ENCODE results near the gene ADSS1. TPM values are rescaled to one million over a fixed set of nuclear protein-coding genes. Genes with fewer than 3 reads are reported as not detected.
A peak's percentile ranks its signal among the peaks of the same experiment; 100 is the strongest.

The ADSS1 gene
- total and polyA plus RNA-seq, 10 donors: 2.7 to 11.7 (median 5.1) TPM

DNA sequence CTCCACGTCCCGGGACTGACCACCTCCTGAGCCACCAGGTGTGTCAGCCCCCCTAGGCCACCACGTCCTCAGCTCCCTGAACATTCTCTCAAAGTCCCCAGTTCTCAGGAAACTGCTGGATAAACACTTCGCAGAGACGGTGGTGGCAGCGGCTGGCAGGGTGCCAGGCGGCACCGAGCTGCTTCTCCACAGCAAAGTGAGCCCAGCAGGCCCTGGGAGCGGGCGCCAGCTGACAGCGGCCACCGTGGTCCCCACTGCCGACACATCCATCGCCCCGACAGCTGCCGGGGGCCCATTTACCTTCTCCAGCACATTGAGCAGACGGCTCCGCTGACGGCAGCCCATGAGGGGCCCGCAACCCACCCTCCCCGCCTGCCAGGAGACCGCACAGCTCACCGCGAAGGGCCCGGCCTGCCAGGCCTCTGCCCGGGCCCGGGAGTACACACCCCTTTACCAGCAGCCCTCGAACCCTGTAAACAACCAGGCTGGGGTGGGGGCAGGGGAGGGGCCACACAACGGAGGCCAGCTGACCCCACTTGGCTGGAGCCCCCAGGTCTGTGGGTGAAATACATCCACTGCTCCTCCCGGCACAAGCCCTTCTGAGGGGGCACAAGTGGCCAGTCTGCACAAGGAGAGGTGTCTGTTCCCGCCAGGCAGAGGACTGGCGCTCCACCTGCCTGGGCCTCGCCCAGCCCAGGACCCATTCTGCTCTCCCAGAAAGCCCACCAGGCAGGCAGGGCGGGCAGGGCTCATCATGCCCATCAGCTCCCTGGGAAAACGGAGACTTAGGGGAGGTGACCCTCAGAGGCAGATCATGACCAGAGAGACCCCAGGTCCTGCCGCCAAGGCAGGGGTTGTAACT lies 61.0 kb downstream of the ADSS1 start:
- peak in 2 of 3 donors; percentile 9 to 28 for TF ChIP-seq POLR2AphosphoS5 (IDR thresholded peaks at IDR 0.05)
- TF ChIP-seq, protein P1, sequence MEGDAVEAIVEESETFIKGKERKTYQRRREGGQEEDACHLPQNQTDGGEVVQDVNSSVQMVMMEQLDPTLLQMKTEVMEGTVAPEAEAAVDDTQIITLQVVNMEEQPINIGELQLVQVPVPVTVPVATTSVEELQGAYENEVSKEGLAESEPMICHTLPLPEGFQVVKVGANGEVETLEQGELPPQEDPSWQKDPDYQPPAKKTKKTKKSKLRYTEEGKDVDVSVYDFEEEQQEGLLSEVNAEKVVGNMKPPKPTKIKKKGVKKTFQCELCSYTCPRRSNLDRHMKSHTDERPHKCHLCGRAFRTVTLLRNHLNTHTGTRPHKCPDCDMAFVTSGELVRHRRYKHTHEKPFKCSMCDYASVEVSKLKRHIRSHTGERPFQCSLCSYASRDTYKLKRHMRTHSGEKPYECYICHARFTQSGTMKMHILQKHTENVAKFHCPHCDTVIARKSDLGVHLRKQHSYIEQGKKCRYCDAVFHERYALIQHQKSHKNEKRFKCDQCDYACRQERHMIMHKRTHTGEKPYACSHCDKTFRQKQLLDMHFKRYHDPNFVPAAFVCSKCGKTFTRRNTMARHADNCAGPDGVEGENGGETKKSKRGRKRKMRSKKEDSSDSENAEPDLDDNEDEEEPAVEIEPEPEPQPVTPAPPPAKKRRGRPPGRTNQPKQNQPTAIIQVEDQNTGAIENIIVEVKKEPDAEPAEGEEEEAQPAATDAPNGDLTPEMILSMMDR (IDR thresholded peaks at IDR 0.05 in 8 of 11, conservative IDR thresholded peaks at IDR 0.05 in 3 of 11): no peak
- intact Hi-C loops (cut with DNase I; ENCODE audit: low total_unique reads): no loop called here
- peaks cover 30 to 72% (median 56%) of the 10 kb centered on the region in 6 donors for H3K4me1 ChIP-seq
- no peaks in the 10 kb centered on the region for H3K9me3 ChIP-seq
- H3K27me3 ChIP-seq (replicated peaks in 1 of 7): no peaks in the 10 kb centered on the region
- no peak for DNase-seq
- H3K36me3 ChIP-seq: peaks cover 0 to 93% (median 15%) of the 10 kb centered on the region in 6 donors
- no peak overlapping the region for H3K4me3 ChIP-seq
- peak overlapping the region in 4 of 8 donors; percentile 45 to 84 (median 72) for H3K27ac ChIP-seq
- 58 to 87% (median 77%) methylated on average over 11 to 36 of the region's 36 CpGs for WGBS, 5 donors

DNA sequence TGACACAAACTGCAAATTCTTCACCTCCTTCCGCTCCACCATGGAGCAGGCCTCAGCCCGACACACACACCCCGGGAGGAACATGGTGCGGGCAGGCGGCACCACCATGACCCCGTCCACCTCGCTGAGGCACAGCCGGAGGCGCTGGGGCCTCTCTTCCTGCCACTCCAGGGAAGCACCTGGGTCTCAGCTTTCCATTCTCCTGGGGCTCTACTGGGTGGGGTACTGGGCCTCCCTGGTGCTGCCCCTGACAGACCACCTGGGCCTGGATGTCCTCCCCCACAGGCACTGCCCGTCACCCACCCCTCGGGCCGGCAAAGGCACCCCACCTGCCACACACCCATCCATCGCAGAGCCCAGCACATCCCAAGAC lies 61.7 kb downstream of the ADSS1 start:
- peaks cover 34 to 78% (median 62%) of the 10 kb centered on the region in 6 donors for H3K4me1 ChIP-seq
- TF ChIP-seq POLR2AphosphoS5 (IDR thresholded peaks at IDR 0.05) (peak in 1 of 3 donors; percentile 21), POLR2A (IDR thresholded peaks at IDR 0.05) (no peak)
- H3K36me3 ChIP-seq: peaks cover 0 to 93% (median 13%) of the 10 kb centered on the region in 6 donors
- no peak overlapping the region for H3K4me3 ChIP-seq
- WGBS, 5 donors: 63 to 82% (median 72%) methylated on average over 5 to 13 of the region's 13 CpGs
- peak overlapping the region in 4 of 8 donors; percentile 45 to 84 (median 72) for H3K27ac ChIP-seq
- intact Hi-C loops (cut with DNase I; ENCODE audit: low total_unique reads): no loop called here
- DNase-seq: no peak
- no peaks in the 10 kb centered on the region for H3K27me3 ChIP-seq (replicated peaks in 1 of 7)
- H3K9me3 ChIP-seq: no peaks in the 10 kb centered on the region

DNA sequence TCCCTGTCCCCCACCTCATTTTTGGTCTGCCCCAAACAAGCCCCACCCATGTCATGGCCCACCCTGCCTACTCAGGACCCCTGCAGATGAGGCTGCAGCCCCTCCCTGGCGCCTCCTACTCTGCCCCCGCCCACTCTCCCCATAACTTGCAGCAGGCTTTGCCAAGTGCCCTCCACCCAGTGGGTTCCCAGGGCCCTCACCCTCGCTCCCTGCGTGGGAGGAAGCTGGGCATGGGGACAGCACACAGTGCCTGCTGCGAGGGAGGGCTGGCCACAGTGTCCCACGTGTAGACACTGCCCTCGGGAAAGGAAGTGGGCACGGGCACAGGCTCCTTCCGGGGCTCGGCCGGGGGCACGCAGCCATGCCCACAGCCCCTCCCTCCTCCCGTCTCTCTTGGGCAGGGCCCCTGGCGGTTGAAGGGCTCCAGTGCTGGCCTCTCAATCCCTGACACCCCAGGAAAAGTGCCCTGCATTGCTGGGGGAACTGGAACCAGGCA lies 62.1 kb downstream of the ADSS1 start:
- TF ChIP-seq, protein P1 (IDR thresholded peaks at IDR 0.05 in 8 of 11, conservative IDR thresholded peaks at IDR 0.05 in 3 of 11): peak in 1 of 11 experiments; percentile 37
- peak in 2 of 3 donors; percentile 44 to 57 for TF ChIP-seq POLR2AphosphoS5 (IDR thresholded peaks at IDR 0.05)
- no peak for TF ChIP-seq POLR2A (IDR thresholded peaks at IDR 0.05)
- intact Hi-C loops (cut with DNase I; ENCODE audit: low total_unique reads): no loop called here
- Histone ChIP-seq H3K27ac (peak overlapping the region in 4 of 8 donors; percentile 45 to 84 (median 72)), H3K36me3 (peaks cover 0 to 93% (median 13%) of the 10 kb centered on the region in 6 donors), H3K9me3 (no peaks in the 10 kb centered on the region), H3K4me1 (peaks cover 37 to 83% (median 67%) of the 10 kb centered on the region in 6 donors), H3K4me3 (no peak overlapping the region), H3K27me3 (replicated peaks in 1 of 7) (no peaks in the 10 kb centered on the region)
- WGBS, 5 donors: 22 to 45% (median 27%) methylated on average over 7 to 12 of the region's 14 CpGs
- peak; percentile 85 for DNase-seq

DNA sequence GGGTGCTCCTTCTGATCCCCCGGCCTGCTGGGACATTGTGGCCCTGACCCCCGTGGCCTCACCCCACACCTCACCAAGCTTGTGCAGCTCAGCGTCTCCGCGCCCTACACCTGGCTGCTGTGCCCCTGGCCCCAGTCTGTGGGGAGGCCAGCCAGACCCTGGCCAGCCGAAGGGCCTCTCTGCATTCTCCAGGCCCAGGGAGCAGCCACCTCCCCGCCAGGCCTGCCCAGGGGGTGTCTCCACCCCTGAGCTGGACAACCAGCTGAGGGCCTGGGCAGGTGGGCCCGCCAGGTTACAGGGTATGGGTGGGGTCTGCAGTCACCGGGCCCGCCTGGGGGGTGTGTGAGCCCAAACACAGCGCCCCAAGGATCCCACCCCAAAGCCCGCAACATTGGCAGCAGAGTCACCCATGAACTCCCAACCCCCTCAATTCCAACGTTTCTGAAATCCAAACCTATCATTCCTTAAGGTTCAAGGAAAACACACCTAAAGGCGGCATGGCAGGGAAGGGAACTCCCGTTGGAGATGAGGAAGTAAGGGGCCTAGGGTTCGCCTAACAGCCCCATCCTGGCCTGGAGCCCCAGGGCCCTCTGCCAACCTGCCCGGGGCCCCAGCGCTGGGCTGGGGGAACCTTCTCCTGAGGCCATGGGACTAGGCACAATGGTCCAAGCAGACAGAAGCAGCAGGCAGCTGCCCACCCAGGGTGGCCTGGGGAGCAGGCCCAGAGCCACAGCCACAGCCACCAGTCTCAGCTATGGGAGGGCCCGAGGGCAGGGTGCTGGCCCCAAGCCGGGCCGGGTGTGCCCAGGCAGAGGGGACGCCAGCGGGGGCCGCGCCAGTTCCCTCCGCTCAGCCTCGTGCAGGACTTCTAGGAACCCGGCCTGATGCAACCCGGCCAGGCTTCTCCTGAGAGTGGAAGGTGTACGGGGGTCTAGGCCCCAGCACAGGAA lies 63.0 kb downstream of the ADSS1 start:
- H3K4me3 ChIP-seq: peak overlapping the region in 1 of 8 donors; percentile 43
- intact Hi-C loops (cut with DNase I; ENCODE audit: low total_unique reads): no loop called here
- H3K36me3 ChIP-seq: peaks cover 0 to 93% (median 16%) of the 10 kb centered on the region in 6 donors
- TF ChIP-seq POLR2AphosphoS5 (IDR thresholded peaks at IDR 0.05) (peak in 1 of 3 donors; percentile 26), POLR2A (IDR thresholded peaks at IDR 0.05) (no peak)
- TF ChIP-seq, protein P1 (IDR thresholded peaks at IDR 0.05 in 8 of 11, conservative IDR thresholded peaks at IDR 0.05 in 3 of 11): no peak
- no peaks in the 10 kb centered on the region for H3K9me3 ChIP-seq
- H3K4me1 ChIP-seq: peaks cover 37 to 91% (median 76%) of the 10 kb centered on the region in 6 donors
- DNase-seq: peak; percentile 85
- 65 to 82% (median 74%) methylated on average over 19 to 30 of the region's 30 CpGs for WGBS, 5 donors
- H3K27me3 ChIP-seq (replicated peaks in 1 of 7): no peaks in the 10 kb centered on the region
- peak overlapping the region in 7 of 8 donors; percentile 16 to 84 (median 45) for H3K27ac ChIP-seq
